HG03280 (cell line): ENCODE measurements around the gene EIF2B5.
"Not testable (repeated sequence)": the region's sequence is repeated elsewhere in the genome, so short reads cannot be mapped to it uniquely, and the experiment has no call there.

Experiments used
- ATAC-seq: cut with Tn5 transposase; IDR thresholded peaks from one replicate; pipeline ENCODE4 v1.9.1; 2021; ENCODE audit warnings: mild to moderate bottlenecking, moderate library complexity; ENCODE audit not compliant: unreplicated experiment

EIF2B5 gene

GRCh38 chr3:184135149-184135910, at the start of gene EIF2B5:
Gene EIF2B5 (plus strand): TSS chr3:184135358. CDS start chr3:184135386, 28 bp downstream.
- peak; percentile 87 for ATAC-seq

- ATAC-seq, result no peak
Measured at GRCh38 chr3:184085389-184085852, 49.7 kb upstream of the EIF2B5 start.

- no peak for ATAC-seq
Measured at GRCh38 chr3:184092199-184092598, 43.0 kb upstream of the EIF2B5 start.

- no peak for ATAC-seq
Measured at GRCh38 chr3:184096811-184097383, 38.3 kb upstream of the EIF2B5 start, which contains the start of gene HTR3E. Gene HTR3E (plus strand): TSS chr3:184097064. CDS start chr3:184097530, 466 bp downstream.

- no peak for ATAC-seq
Measured at GRCh38 chr3:184097556-184097955, 37.6 kb upstream of the EIF2B5 start.

- no peak for ATAC-seq
Measured at GRCh38 chr3:184099806-184100686, 35.1 kb upstream of the EIF2B5 start.

GRCh38 chr3:184110316-184110725, 24.8 kb upstream of the EIF2B5 start:
- no peak for ATAC-seq

- ATAC-seq, result no peak
Measured at GRCh38 chr3:184116017-184116416, 19.1 kb upstream of the EIF2B5 start.

GRCh38 chr3:184117636-184118035, 17.5 kb upstream of the EIF2B5 start:
- no peak for ATAC-seq

- ATAC-seq, result not testable (repeated sequence)
Measured at GRCh38 chr3:184121031-184121430, 14.1 kb upstream of the EIF2B5 start.

- ATAC-seq, result no peak
Measured at GRCh38 chr3:184126006-184126405, 9.2 kb upstream of the EIF2B5 start.

GRCh38 chr3:184129012-184129411, 6.1 kb upstream of the EIF2B5 start:
- no peak for ATAC-seq

- ATAC-seq, result no peak
Measured at GRCh38 chr3:184132945-184133344, 2.2 kb upstream of the EIF2B5 start.

- ATAC-seq, result no peak
Measured at GRCh38 chr3:184133840-184134745, 1.1 kb upstream of the EIF2B5 start.

- ATAC-seq, result peak; percentile 4
Measured at GRCh38 chr3:184134746-184135148, 411 bp upstream of the EIF2B5 start.

GRCh38 chr3:184135911-184136260, 728 bp downstream of the EIF2B5 start:
- ATAC-seq, result no peak

- ATAC-seq, result no peak
Measured at GRCh38 chr3:184140436-184140835, 5.3 kb downstream of the EIF2B5 start.

GRCh38 chr3:184142199-184142598, 7.0 kb downstream of the EIF2B5 start:
- ATAC-seq, result no peak

- no peak for ATAC-seq
Measured at GRCh38 chr3:184143327-184143726, 8.2 kb downstream of the EIF2B5 start.

GRCh38 chr3:184144505-184144904, 9.3 kb downstream of the EIF2B5 start:
- no peak for ATAC-seq
